HG02798 (cell line): ENCODE measurements around the gene CA9.
A peak's percentile ranks its signal among the peaks of the same experiment; 100 is the strongest.

Experiments
- ATAC-seq: cut with Tn5 transposase; IDR thresholded peaks from one replicate; pipeline ENCODE4 v1.9.1; 2021; ENCODE audit warnings: mild to moderate bottlenecking; ENCODE audit not compliant: unreplicated experiment, poor library complexity

The CA9 gene

DNA sequence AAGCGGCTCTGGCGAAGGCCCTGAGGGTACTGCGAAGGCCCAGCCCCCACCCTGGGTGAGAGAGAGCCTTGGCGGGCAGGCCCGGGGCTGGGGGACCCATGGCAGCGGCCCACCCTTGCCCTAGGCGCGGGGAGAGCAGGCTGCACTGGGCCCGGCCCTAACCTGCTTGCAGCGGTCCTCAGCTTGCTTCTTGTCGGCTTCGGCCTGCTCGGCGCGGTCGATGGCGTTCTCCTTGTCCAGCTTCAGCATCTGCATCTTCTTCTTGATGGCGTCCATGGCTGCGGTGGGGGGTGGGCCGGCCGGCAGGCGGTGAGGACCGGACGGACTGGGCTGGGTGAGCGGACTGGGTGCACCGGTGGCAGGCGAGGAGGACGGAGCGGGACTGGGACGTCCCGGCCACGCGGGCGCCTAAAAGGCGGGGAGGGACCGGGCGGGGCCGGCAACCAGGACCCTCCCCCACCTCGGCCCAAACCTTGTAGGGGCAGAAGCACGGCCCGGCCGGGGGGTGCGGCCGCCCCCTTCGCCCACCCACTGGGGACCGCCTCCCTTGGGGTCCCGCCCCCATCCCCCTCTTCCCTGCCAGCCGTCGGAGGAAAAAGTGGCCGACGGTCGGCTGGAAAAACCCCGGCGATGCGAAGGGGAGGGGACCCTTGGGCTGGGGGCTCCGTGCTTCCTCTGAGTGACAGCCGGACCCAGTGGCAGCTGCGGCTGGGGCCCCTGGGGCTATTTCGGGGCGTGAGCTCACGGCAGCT, 16.0 kb downstream of the CA9 start, which contains the start of gene TPM2:
TPM2 (minus strand) TSS at position 384 of the 752 bp plus-strand sequence; CDS start at position 276, 108 bp downstream.
- ATAC-seq: no peak

DNA sequence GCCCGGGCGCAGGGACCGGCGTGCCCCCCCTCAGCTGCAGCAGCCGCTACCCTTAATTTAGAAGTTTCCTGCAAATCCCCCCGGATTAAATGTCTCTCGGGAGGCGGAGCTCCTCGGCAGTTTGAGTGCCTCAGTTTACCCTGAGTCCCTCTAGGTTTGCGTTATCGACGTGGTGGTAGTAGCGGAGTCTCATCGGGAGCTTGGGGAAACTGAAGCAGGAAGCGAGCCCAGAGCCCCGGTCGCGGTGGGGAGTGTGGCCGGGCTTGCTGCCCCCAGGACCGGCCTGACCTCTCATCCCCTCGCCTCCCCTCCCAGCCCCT, 16.5 kb downstream of the CA9 start:
- no peak for ATAC-seq

DNA sequence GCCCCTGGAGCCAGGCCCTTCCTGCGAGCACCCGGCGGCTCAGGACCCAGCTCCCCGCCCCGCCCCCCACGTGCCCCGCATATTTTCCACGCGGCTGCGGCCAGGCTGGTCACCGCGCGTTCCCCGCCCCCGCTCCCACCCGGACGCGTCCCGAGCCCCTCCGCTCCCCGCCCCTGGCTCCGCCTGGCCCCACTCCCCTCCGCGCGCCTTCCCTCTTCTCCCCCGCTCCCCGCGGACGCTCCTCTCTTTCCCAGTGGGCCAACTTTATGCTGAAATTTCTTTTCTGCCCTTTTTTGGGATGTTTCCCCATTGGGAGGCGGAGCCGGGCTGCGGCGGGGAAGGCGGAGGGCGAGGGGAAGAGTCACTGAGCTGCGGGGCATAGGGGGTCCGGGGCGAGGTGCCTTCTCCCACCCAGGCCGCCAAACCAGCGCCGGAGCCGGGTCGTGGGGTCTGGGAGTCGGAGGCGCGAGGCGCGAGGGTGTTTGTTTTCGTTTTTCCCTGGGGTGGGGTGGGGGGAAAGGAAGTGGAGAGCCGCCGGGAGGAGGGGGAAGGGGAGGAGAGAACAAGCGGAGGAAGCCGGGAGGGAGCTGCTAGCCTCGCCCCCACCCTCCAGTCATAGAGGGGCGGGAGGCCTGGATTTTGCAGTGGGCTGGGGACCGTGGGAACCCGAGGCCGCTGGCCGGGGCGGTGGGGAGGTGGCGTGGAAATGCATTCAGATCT, 17.0 kb downstream of the CA9 start:
- no peak for ATAC-seq

DNA sequence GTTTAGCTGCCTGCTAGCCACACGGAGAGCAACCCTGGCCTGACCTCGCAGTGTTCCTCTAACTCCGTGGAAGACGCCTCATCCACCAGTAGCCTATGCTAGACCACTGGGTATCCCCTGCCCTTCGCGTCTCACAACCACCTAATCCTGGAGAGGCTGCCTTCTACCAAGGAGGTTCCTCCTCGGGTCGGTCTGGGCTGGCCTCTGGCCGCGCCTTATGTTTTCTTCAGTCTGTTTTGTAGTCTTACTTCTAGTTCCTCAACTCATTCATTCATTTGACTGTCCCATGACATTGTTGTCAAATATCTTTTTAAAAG, 17.6 kb downstream of the CA9 start:
- ATAC-seq: no peak

DNA sequence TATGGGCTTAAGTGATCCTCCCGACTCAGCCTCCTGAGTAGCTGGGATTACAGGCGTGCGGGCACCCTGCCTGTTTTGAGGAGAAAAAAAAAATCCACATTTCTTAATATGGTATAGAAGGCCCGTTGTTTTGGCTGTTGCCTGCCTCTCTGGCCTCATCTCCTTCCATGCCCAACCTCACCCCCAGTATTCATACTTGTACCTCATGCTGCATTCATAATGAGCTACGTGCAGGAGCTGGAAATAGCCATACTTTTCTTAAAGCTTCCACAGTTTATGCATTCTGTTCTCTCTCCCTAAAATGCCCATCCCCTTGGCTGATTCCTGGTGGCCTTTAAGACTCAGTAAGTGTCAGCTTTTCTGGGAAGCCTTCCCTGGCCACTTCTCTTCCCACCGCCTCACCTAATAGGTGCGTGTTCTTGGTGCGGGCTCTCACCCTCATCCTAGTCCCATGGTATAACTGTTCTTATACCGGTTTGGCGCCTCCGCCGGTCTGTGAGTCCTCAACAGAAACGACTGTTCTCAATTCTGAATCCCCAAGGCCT, 18.1 kb downstream of the CA9 start:
- no peak for ATAC-seq

DNA sequence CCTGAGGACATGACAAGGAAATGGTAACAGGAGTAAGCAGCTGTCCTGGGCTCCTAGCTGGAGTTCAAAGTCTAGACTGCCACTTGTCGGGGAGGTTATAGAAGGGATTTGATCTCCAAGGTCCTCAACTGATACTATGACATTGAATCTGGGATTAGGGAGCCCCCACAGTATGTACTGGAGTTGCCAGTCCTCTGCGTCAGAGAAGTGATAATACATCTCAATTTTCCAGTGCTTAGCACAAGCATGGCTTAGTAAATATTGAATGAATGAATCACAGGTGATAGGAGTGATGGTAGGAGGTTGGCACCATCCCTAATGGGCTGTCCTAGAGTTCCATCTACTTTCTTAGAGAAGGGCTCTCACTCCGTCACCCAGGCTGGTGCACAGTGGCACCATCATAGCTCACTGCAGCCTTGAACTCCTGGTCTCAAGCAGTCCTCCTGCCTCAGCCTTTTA, 22.2 kb downstream of the CA9 start:
- ATAC-seq: no peak

DNA sequence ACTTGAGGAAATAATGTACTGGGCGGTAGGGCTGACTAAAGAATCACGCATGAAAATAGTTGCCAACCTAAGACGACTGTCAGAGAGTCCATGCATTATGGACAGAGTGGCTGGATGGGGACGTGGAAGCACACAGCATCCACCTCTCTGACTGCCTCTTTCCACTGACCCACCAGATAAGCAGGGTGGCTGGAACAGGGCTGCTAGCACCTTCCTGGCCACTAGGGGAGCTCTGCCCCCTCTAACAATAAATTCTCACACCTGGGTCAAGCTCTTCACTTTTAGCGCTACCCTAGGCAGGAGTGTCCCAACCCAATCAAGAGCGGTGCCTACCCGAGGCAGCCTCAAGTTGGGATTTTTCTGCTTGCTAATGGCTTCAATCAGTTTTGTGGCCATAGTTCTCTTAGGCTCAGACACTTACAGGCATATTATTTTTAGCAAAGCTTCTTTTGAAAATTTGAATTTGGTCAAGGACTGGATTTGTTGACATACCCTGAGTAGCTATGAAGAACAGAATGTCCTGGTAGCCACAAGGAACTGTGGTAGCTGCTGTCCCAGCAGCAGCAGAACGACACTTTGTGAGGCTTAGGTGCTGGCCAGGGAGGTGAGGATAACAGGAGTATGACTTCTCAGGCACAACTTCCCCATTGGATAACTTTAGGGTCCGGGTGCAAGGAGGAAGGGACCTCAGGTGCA, 22.9 kb downstream of the CA9 start:
- ATAC-seq: peak; percentile 80

DNA sequence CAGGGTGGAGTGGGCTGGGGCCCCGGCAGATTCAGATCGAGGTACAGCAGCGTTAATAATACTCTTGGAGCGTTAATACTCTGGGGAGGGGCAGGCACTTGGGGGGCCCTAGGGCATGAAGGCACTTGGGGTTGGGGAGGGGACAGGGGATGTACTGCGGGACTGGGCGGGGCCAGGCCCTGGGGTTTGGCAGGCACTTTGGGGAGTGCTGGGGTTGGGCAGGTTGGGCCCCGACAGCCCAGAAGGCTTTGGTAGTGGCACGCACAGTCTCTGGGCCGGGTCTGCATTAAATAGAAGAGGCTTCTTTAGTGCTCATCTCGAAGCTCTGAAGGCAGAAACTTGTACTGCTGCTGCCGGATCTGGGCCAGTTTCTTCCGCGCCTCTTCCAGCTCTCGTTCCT, 23.8 kb downstream of the CA9 start:
- no peak for ATAC-seq

DNA sequence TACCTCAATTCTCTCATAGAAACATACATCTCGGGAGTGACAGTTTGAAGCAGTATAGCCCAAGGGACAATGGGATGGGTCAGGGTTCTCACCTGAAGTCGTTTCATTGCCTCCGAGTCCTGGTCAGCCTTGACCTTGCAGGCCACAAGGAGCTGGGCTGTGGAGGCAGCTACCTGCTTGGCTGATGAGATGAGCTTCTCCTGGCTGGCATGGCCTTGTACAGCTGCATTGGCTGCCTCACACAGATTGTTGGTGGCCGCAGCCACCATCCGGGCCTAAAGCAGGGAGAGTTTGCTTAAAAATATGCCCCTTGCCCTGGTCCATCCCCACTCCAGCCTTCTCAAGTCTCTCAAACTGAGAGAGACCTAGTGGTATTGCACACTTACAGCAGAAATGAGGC, 24.5 kb downstream of the CA9 start:
- ATAC-seq: no peak

DNA sequence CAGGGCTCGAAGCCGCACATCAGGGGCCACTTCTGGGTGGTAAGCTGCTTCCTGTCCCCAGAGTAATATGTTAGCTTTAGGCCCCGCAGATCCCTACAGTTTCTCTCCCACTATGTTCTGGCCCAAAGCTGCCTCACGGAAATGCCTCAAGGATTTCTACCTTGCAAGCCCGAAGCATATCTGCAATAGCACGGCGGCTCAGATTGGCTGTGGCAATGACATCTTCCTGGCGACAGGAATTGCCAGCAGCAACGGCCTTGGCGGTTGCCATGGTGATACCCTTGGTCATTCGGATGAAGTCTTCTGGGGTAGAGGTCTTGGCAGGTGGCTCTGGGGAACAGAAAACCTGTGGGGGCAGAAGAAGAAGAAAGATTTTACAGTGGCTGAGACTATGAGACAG, 26.3 kb downstream of the CA9 start:
- ATAC-seq: no peak

DNA sequence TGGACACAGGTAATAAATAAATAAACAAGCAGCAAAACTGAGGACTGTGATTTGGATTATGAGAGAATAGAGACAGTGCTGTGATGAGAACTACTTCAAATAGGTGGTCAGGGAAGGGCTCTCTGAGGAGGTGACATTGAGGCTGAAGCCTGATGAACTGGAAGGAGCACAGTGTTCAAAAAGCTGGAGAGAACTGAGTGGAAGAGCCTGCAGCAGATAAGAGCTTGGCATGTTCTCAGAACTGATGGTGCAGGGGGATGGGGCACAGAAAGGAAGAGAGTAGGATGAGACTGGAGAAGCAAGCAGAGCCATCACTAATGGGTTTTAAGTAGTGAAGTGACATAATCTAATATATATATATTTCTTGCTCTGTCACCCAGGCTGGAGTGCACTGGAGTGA, 27.2 kb downstream of the CA9 start:
- ATAC-seq: no peak

DNA sequence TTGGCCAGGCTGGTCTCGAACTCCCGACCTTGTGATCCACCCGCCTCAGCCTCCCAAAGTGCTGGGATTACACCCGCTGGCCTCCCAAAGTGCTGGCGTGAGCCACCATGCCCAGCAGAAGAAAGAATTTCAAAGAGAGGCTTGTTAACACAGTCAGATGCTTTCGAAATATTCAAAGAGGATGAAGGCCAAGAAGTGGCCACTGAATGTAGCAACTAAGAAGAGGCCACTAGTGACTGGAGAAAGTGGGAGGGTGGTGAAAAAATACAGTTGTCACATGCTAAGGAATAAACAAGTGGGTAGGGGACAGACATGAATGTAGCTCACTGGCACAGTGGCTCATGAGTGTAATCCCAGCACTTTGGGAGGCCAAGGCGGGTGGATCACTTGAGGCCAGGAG, 29.0 kb downstream of the CA9 start:
- no peak for ATAC-seq

DNA sequence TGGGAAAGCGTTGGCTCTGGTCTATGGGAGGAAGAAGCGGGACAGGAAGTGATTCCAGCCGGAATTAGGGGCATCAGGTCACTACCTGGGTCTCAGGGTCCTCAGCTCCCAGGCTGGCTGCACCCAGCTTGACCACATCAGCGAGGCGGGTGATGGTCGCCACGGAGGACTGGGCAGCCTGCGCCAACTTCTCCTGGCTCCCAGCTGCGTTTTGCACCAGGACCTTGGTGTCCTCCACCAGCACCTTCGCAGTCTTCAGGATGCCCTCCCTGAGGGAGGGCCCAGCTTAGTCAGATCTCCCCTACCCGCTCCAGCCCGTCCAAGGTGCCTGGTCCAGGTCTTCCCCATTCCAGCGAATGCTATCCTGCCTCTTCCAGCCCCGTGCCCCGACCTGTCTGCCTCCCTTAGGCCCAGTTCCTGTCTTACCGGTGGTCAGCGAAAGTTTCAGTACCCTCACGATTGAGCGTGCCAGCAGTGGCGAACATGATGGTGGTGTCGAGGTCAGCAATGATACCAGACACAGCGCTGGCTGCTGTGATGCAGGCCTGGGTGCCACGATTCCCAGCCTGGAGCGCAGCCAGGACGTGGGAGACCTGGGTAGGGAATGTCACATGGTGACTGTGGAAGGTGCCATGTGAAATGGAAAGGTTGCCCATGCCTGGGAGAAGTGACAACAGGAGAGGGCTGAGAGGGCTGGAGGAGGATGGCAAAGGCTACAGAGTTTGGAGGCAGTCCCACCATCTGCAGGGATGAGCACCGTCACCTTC, 30.4 kb downstream of the CA9 start:
- no peak for ATAC-seq

DNA sequence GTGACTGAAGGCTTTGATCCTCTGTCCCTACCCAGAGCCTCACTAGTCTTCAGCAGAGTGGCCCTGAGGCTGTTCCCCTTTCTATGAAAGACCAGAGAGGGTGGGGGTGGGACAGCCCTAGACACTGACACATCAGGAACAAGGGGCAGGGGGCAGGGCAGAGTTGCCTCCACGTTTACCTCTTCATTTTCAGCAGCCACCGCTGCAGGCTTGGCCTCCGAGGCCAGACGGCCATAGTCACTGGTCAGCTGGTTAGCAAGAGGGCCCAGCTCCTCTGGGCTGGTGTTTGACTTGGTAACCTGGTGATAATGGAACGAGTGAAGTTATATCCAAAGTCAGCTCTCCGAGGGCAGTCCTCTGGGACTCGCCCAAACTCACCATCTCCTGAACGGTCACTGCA, 31.6 kb downstream of the CA9 start:
- ATAC-seq: no peak

DNA sequence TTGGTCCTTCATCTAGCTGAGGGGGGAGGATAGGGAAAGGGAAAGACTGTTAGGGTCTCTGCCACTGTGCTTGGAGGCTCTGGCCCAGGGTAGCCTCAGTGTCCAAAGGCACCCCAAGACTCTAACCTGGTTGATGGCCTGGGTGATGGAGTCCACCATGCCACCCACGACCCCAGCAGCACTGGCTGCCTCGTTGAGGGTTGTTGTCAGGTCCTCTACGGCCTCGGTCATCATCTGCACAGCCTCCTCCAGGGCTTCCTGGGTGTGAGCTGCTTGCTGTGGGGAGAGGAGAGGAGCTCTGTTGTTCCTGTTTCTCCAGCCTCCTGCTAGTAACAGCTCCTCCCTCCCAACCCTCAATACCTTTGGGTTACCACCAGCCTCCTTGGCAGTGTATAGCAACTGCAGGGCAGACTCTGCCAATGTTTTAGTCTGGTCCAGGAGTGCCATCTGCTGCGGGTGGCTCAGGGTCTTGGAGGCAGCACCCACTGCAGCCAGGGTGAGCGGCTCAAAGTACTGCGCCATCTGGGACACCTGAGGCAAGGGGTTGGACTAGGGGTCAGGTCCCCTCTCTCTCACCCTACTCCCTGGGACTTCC, 32.2 kb downstream of the CA9 start:
- no peak for ATAC-seq

DNA sequence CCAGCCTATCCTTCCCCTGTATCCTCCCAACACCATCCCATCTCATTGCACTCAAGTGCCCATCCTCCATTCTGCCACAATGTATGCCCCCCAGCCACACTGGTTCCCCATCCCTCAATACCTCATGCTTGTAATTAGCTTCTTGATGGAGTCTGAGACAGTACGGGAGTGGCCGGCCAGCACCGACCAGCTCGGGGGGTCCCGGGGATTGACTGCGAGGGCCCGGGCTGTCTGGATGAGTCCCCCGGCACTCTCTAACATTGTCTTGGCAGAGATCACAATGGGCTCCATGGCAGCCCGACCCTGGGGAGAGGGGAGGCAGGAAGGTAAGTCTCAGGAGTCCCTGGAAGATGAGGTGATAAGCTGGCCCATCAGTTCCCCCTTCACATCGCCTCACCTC, 33.2 kb downstream of the CA9 start:
- ATAC-seq: no peak

DNA sequence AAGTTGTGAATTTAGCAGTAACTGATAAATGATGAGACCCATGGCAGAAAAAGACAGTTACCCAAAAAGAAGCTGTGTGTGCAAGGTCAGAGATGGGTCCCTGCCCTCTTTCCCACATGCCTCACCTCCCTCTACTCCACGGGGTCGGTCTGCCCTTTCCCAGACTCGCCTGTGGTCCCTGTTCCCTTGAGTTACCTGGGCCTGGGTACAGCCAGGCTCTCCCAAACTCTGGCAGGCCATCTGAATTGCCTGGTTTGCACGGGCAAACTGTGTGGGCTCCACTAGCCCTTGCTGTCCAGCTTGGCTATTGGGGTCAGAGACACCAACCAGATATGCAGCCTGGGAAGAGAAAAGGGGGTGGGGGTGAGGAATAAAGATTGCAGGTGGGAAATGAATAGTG, 34.4 kb downstream of the CA9 start:
- no peak for ATAC-seq

DNA sequence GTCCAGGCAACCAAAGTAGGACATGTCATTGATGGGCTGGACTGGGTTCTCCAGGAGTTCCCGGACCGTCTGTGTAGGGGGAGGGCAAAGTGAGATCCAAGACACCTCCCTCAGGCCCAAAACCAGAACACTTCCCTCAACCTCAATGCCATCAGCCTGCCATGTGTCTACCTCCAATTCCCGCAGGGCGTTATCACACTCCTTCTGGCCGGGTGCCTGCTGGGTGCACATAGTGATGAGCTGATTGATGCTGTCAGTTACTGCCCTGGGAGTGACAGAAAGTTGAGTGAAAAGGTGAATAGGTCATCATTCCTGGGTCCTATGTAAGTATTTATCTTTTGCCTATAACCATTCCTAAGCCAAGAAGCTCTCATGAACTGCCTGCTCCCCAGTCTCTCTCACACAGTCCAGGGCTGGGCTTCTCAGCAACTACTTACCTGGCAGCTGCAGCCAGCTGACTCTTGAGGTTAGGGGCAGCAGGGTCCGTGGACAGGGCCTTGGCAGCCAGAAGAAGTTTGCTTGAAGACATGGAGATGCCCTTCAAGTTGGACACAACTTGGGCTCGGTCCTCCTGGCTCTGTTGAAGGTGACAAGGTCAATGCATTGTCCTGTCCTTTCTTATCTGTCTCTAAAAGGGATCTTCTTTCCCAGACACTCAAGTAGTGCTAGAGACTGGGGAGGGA, 37.2 kb downstream of the CA9 start:
- no peak for ATAC-seq

DNA sequence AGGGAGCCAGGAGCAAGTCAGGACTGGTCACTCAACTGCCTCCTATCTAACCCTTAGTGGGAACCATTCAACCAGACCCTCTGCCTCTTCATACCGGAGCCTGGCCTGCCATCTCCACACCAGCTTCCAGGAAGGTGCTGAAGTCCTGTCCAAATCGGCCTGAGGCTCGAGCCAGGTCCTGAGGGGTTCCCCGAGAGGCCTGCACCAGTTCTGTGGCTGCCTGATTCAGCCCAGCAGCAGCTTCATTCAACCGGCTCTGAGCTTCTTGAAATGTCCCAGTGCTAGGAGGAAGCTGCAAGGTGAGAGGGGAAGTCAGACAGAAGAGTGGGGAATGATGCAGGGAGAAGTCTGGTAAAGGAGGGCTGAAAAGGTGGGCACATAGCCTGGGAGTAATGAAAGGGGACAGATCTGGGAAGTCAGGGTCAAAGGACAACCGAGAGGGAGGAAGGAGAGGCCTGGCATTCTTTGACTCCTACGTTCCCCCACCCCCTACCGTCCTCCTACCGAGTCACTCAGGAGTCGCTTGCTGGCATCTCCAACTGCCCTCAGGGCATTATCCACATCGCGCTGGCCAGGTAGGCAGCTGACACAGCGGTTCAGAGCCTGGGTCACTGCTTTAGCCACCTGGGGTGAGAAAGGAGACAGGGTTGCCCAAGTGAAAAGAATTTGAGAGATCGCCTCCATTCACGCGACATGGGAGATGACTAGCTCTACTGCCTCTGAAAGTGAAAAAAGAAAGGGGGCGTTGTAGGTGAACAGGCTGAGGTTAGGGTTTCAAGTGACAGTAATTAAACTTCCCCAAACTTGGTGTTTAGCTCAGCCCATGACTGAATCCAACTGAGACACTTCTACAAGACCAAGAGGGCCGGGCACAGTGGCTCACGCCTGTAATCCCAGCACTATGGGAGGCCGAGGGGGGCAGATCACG, 38.0 kb downstream of the CA9 start:
- no peak for ATAC-seq
